HG03139 (cell line): ENCODE measurements around the gene MTG2.

Experiments used
- ATAC-seq: cut with Tn5 transposase; IDR thresholded peaks from one replicate; pipeline ENCODE4 v1.9.1; 2021; ENCODE audit not compliant: unreplicated experiment

The MTG2 gene

DNA sequence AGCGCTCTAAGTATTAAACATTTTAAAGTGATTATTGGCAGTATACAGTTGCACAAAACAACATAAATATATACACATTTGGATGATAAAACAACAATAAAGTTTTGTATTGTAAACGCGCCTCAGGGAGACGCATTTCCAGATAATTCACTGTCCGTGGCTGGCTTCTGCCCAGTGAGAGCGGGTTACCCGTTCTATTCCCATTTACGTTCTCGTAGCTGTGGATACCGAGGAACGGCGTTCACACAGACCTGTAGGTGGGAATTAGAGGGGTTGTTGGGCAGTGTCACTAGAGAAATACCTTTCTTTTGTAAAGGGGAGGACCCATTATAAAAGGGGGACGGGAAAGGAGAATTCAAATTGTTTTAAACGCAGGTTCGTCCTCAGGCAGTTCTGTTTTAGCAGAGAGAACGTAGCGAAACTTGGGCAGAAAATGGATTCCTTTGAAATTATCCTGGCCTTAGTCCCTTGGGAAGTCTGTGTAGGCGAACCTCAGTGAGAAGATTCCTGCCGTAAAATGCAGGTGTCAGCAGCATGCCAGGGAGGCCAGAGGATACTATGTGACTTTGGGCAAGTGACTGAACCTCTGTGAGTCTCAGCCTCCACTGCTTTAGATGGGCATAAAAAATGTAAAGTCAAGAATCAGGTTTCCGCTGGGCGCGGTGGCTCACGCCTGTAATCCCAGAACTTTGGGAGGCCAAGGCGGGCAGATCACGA, 756 bp downstream of the MTG2 start:
- ATAC-seq: no peak

DNA sequence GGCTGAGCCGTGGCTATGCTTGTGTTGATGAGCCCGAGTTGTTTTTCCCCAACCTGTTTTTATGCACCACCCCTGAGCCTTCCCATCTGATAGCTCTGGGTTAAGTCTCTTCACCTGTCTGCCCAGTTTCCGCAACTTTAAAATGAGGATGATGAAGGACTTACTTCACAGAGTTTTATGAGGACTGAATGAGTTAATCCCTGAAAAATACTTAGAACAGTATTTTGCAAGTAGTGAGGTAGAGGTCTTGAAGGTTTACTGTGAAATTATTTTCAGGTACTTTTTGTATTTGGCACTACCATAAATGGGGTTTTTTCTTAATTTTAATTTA, 3.2 kb downstream of the MTG2 start:
- ATAC-seq: no peak

DNA sequence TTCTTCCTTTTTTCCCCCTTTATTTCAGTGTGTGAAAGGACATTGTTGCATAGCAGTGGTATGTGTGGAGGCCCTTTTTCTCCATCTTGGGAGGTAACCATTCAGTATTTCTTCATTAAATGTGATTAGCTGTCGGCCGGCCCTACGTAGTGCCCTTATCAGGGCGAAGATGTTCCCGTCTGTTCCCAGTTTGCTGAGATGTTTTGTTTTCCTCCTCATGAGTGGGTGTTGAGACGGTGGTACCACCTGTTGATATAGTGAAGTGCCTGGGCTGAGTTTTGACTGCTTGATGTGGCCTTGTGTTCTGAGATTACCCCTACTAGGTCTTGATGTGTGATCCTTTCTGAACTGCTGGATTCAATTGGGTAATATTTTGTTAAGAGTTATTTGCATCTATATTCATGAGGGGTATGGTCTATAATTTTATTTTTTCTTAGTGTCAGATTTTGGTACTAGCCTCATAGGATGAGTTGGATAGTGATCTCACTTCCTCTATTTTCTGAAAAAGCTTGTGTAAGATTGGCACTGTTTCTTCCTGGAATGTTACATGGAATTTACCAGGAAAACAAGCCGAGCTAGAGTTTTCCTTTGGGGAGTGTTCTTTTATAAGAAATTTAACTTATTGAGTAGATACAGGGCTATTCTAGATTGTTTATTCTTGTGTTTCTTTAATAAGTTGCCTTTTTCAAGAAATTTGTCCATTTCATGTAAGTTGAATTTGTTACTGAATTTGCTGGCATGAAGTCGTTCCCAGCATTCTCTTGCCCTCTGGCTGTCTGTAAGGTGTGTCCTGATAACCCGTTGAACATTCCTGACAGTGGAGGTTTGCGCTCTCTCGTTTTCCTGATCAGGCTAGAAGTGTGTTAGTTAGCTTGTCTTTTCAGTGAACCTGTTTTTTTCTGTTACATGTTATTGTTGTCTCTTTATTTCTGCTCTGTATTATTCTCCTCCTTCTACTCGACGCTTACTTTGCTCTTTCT, 4.3 kb downstream of the MTG2 start:
- no peak for ATAC-seq

DNA sequence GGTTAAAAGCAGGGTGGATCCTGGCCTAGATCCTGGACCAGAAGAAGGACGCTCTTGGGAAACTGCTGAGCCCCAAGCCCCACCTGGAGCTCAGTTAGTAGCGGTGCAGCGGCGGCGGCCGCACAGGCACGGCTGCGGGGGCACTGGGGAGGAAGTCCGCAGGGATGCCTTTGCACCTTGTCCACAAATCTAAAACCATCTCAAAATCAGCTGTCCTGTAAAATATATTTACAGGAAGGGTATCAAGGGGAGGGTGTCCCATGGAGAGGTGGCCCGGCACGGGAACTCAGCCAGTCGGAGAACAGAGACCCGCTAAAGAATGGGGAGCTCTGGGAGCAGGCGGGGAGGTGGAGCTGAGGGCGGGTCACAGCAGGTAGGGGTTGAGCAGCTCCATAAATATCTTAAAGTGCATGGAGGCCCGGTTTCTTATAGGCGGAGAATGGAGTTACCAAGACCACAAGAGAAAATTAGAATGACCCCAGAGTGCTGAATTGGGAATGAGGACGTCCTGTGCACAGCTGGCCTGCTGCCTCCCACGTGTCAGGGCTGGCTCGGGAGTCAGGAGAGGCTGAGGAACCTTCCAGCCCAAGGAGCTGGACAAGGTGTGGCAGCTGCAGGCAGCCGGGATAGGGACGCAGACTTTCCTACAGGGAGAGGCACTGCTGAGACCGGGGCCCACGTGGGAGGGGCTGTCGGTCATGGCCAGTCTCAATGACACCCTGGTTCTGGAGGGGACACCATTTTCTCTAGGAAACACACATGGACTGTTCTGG, 8.0 kb downstream of the MTG2 start:
- ATAC-seq: no peak

DNA sequence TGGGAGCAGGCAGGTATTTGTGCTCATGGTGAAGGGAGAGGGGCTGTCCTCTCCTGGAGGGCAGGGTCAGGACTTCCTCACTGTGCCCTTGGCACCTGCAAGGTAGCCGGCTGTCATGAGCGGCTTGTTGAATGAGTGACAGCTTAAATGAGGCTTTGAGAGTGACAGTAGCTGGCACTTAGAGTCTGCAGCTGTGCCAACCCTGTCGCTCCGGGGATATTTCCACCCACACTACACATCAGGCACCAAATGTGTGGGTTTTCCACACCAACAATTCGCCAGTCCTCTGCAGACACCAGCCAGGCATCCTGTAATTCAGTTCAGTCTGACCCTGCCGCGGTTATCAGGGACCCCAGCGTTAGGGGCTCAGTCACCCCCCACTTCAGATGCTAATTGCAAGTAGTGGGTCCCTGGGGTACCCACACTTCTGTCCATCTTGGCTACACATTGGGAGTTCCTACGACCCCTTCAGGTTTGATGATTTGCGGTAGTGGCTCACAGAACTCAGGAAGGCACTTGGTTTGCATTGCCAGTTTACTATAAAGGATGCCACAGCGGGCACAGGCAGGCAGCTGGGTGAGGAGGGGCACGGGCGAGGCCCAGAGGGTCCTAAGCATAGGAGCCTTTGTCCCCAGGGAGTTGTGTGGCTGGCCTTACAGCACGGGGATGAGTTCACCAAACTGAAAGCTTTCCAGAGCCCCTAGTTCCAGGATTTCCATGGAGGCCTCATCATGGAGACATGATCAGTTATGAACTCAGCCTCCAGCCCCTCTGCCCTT, 9.1 kb downstream of the MTG2 start:
- ATAC-seq: no peak

DNA sequence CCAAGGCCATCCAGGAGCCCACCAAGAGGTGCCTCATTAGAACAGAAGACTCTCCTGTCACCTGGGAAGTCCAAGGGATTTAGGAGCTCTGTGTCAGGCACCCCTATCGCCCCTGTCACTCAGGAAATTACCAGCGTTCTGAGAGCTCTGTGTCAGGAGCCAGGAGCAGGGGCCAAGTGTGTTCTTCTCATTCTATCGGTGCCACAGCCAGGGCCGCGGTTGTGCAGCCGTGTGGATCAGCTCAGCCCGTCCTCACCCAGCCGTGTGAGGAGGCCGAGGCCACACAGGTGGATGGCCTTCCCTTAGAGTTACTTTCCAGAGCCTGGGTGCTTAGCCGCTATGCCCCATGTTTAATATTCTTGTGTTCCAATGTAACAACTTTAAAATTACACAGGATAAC, 9.8 kb downstream of the MTG2 start:
- ATAC-seq: no peak

DNA sequence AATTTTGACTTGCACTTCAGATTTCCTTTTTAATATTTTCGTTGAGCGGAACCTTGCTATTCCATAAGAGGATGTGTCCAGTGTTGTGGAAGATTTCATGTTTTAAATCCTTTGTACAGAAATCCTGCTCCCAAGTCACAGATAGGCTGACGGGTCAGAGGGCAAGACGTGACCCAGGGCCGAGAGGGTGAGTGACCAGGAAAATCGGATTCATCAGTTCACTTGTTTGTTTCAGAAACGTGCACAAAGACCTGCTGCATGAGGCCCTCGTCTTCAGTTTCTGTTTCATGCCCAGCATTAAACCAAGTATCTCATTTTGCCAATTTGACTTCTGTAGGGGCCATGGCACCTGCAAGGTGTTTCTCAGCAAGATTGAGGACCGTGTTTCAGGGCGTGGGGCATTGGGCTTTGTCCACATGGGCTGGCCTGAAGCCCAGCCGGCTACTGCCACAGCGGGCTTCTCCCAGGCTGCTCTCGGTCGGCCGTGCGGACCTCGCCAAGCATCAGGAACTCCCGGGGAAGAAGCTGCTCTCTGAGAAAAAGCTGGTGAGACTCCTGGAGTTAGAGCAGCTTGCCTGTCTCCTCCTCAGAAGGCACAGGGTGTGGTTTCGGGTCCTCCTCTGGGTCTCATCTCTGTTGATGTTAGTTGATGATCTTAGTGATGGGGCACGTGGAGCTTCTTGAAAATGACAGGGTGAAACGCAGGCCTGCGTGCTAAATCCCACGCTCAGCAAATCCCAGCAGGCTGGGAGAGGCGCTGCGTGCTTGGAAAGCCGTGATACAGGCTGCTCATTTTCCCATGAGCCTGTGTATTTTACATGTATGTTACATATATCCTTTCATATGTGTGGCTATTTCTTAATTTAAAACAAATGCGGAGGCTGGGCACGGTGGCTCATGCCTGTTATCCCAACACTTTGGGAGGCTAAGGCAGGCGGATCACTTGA, 10.5 kb downstream of the MTG2 start:
- no peak for ATAC-seq

DNA sequence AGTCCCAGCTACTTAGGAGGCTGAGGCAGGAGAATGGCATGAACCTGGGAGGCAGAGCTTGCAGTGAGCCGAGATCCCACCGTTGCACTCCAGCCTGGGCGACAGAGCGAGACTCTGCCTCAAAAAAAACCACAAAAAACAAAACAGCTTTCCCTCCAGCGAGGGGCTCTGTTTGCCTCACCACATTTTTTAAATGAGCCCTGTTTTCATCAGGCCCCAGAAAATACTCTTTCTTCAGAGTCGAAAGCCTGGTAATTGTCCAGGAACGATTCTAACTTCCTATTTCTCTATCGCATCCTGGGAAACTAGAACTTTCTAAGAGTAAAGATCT, 12.2 kb downstream of the MTG2 start:
- ATAC-seq: no peak

DNA sequence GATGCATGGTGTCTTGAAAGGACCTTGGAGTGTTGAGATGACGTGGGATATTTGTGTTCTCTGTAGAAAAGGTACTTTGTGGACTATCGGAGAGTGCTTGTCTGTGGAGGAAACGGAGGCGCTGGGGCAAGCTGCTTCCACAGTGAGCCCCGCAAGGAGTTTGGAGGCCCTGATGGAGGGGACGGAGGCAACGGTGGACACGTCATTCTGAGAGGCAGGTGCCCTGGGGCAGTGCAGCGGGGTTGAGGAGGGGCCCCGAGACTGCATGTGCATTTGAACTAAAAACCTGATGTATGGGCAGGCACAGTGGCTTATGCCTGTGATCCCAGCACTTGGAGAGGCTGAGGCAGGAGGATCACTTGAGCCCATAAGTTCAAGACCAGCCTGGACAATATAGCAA, 12.9 kb downstream of the MTG2 start:
- no peak for ATAC-seq

DNA sequence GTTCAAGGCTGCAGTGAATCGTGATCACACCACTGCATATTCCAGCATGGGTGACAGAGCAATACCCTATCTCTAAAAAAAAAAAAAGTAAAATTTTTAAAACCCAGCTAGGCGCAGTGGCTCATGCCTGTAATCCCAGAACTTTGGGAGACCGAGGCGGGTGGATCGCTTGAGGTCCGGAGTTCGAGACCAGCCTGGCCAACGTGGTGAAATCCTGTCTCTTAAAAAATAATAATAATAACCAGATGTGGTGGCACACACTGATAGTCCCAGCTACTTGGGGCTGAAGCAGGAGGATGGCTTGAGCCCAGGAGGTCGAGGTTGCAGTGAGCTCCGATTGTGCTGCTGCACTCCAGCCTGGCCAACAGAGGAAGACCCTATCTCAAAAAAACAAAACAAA, 13.5 kb downstream of the MTG2 start:
- ATAC-seq: no peak

DNA sequence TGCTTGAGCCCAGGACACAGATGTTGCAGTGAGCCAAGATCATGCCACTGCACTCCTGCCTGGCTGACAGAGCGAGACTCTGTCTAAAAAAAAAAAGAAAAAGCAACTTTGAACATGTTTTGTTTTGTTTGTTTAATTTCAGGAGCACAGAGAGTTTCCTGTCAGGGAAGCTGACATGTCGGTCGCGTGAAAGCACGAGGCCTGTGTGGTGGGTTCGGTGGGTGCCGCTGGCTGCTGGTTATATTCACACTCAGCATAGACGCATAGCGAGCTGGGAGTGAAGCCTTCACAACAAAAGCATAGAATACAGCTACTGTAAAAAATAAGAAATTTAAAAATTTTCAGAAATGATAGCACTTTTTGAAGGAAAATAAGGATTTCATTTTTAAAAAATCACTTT, 14.5 kb downstream of the MTG2 start:
- ATAC-seq: no peak

DNA sequence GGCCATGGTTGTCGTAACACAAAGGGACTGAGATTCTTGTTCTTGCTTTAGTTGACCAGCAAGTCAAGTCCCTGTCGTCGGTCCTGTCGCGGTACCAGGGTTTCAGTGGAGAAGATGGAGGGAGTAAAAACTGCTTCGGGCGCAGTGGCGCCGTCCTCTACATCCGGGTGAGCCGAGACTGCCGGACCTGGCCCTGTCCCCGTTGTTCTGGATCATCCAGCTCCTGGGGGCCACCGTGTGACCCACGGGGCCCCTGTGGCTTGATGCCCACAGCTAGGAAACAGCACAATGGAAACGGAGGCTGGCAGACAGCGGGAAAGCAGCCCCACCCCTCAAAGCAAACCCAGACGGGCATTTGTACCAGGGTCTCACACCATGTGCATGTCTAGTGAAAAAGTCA, 15.0 kb downstream of the MTG2 start:
- no peak for ATAC-seq

DNA sequence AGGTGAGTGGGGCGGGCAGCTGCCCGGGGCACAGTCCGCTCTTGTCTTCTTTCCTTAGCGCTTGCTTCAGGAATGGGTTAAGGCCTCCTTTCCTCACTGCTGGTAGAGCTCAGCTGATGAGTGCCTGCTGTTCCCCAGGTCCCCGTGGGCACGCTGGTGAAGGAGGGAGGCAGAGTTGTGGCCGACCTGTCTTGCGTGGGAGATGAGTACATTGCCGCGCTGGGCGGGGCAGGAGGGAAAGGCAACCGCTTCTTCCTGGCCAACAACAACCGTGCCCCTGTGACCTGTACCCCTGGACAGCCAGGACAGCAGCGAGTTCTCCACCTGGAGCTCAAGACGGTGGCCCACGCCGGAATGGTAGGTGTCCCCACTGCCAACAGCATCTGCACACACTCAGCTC, 15.7 kb downstream of the MTG2 start:
- ATAC-seq: no peak

DNA sequence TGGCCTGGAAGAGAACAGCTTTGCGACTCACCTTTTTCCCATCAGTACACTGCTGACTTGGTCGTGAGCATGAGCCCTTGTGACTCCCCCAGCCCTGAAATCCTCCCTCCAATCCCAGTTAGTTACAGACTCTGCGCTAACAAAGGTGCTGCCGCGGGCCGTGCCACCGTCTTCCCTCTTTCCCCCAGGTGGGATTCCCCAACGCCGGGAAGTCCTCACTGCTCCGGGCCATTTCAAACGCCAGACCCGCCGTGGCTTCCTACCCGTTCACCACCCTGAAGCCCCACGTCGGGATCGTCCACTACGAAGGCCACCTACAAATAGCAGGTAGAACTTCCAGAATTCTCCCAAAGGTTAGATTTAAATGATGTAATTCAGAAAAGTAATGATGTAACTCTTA, 16.1 kb downstream of the MTG2 start:
- ATAC-seq: no peak

DNA sequence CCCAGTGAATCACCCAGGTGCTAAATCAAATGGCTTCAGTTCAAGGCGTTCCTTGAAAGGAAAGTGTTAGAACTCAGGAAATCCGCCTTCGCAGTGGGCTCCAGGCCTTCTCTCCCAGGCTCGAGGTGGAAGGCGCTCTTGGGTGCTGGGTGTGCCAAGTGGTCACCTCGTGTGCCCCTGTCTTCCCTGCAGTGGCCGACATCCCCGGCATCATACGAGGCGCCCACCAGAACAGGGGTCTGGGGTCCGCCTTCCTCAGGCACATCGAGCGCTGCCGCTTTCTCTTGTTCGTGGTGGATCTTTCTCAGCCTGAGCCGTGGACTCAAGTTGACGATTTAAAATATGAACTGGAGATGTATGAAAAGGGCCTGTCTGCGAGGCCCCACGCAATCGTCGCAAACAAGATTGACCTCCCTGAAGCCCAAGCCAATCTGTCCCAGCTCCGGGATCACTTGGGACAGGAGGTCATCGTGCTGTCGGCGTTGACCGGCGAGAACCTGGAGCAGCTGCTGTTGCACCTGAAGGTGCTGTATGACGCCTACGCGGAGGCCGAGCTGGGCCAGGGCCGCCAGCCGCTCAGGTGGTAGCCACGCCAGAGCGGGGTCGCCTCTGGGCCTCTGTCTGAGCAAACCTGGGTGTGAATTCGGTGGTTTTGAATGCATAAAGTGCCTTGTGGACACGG, 17.8 kb downstream of the MTG2 start:
- no peak for ATAC-seq

DNA sequence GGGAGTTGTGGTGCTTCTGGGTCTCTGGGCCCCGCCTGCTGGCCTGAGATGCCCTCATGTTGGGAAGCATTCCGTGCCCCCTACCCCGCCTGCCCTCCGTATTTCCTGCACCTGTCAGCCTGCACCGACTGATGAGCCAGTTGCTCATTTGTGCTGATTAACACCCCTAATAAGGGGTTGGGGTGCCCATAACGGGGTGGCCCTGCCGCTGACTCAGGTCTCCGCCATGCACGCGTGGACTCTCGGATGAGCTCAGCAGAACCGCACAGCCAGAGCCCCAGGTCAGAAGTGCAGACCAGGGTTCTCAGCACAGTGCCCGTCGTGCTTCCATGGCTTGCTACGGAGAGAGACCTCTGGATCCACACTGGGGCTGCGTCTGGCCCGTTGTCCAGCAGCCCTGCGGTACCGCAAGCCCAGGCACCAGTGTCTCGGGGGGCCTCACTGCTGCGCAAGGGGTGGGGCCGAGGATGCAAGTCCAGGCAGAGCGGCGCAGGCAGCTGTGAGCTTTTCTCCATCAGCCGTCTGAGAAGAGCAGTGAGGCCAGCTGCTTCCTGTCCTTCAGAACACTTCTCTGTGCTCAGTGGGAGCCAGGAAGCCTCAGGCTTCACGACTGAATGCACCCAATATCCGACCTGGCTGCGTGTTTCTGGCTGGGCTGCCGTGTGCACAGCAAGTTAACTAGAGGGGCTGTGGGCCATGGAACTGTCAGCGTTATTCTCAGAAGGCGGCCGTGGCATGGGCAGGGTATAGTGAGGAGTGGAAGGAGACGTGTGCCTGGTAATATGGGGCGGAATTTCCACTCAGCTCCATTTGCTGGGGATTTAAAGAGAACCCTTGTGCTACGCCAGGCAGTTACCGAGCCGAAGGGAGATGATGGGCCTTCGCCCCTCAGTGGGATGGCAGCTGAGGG, 18.6 kb downstream of the MTG2 start:
- ATAC-seq: no peak

DNA sequence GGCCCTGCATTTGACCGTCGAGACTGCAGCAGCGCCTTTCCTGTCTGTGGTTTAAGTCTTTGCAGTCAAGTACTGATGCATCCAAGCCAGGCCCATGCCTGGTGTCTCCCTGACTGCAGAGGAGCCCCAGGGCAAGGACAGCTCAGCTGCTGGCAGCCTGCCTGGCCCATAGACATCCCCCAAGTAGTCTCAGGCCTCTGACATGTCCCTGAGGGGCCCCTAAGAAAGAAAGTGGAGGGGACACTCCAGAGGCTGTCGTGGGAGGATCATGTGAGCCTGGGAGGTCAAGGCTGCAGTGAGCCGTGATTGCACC, 19.2 kb downstream of the MTG2 start:
- no peak for ATAC-seq

DNA sequence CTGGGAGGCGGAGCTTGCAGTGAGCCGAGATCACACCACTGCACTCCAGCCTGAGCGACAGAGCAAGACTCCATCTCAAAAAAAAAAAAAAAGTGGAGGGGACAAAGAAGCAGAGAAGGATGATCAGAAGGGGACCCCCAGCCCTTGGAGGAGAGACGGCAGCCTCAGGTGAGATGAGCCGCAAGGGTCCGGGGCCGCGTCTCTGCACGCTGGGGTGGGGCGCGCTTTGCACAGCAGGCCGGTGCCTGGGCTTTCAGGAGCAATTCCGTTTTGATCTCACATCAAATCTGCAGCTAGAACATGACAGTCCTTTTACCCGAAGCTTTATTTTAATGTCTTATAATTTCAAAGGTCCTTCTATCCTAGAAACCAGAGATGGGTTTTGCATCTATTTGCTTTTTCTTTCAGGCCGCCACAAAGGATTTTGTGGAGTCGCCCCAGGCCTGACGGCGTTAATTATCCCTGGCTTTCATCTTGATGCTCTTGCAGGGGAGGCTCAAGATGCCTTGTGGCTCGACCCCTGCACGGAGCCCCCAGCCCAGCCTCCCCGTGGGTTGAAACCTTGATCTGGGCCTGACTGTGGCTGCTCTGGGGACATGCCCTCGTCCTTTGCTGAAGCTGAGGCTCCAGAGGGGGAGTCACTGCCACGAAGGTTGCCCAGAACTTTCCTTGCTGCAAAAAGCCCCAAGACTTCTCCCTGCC, 20.0 kb downstream of the MTG2 start:
- ATAC-seq: no peak
